ENCODE results near the gene LDLRAD4. TPM values are rescaled to one million over a fixed set of nuclear protein-coding genes. Genes with fewer than 3 reads are reported as not detected.

LDLRAD4 gene
- total RNA-seq, 2 donors from 2014 or later: 33.1 to 41.2 TPM

DNA sequence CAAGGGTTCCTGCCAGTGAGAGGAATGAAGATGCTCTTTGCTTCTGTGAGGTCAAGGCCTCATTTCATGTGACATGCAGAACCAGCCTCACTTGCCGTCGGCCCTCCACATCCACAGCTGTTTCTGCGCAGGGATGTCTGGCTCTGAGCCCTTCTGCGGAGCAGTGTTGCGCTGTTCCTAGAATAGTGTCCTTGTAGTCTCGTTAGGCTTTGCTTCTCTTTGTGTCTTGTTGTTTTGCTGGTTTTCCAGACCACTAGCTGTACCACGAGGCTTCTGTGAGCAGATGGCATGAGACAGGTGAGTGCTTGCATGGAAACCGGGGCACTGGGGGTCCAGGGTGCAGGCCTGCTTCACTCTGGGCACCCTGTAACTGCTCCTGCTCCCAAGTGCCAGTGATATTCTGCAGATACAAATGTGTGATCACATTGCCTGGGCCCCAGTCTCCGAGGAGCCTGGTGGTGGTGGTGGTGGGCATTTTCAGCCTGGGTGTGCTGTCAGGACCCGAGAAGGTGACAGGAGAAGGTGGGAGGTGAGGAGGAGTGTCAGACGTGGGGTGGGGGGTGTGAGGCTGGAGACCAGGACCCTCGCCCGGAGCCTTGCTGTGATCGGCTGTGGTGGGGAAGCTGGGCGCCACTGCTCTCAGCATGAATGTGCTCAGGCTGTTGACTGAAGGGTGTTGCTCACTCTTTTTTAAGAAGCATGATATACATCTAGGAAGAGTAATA, 34.3 kb downstream of the LDLRAD4 start:
- H3K4me1 ChIP-seq: peaks cover 0 to 20% of the 10 kb centered on the region in 2 donors
- no peaks in the 10 kb centered on the region for H3K36me3 ChIP-seq
- DNase-seq (ENCODE audit: low spot score): no peak
- H3K27ac ChIP-seq: no peak overlapping the region
- no peak overlapping the region for H3K4me3 ChIP-seq
- TF ChIP-seq, protein P1, sequence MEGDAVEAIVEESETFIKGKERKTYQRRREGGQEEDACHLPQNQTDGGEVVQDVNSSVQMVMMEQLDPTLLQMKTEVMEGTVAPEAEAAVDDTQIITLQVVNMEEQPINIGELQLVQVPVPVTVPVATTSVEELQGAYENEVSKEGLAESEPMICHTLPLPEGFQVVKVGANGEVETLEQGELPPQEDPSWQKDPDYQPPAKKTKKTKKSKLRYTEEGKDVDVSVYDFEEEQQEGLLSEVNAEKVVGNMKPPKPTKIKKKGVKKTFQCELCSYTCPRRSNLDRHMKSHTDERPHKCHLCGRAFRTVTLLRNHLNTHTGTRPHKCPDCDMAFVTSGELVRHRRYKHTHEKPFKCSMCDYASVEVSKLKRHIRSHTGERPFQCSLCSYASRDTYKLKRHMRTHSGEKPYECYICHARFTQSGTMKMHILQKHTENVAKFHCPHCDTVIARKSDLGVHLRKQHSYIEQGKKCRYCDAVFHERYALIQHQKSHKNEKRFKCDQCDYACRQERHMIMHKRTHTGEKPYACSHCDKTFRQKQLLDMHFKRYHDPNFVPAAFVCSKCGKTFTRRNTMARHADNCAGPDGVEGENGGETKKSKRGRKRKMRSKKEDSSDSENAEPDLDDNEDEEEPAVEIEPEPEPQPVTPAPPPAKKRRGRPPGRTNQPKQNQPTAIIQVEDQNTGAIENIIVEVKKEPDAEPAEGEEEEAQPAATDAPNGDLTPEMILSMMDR (IDR thresholded peaks at IDR 0.05): no peak
- H3K27me3 ChIP-seq: no peaks in the 10 kb centered on the region
- H3K9me3 ChIP-seq: no peaks in the 10 kb centered on the region

DNA sequence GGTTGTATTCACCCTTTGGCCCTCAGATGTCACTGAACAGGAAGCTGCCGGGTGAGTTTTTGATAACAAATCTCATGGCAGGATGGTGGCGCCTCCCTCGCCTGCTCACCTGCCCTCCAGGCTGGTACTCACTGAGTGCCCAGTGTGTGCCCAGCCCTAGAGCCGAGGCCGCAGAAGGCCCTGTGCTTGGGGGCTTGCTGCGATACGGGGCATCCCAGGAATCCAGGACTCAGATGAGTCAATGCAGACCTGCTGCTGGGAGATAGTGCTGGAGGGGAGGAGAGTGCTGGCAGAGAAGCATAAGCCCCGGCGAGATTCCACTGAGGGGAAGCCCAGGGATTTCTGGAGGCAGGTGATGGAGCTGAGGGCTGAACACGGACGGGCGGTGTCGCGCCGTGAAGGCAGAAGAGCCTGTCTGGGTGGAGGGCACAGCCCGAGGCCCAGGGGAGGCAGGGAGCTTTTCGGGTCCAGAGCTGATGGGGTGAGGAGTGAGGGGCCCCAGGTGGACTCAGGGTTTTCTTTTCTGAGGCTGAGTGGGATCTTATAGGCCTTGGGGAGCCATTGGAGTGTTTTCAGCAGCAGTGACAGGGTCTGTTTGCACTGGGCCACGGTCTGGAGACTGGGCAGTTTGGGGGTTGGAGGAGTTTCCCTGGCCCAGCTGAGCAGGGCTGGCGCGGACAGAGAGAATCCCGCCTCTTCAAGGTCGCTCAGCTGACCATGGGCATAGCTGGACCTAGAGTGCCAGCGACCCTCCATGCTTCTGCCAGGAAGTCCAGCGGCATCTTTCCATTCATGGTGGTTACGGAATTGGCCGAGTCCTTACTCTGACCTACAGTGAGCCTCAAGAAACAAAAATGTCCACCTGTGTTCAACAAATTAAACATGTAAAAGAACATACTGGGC, 35.5 kb downstream of the LDLRAD4 start:
- H3K36me3 ChIP-seq: no peaks in the 10 kb centered on the region
- DNase-seq (ENCODE audit: low spot score): no peak

DNA sequence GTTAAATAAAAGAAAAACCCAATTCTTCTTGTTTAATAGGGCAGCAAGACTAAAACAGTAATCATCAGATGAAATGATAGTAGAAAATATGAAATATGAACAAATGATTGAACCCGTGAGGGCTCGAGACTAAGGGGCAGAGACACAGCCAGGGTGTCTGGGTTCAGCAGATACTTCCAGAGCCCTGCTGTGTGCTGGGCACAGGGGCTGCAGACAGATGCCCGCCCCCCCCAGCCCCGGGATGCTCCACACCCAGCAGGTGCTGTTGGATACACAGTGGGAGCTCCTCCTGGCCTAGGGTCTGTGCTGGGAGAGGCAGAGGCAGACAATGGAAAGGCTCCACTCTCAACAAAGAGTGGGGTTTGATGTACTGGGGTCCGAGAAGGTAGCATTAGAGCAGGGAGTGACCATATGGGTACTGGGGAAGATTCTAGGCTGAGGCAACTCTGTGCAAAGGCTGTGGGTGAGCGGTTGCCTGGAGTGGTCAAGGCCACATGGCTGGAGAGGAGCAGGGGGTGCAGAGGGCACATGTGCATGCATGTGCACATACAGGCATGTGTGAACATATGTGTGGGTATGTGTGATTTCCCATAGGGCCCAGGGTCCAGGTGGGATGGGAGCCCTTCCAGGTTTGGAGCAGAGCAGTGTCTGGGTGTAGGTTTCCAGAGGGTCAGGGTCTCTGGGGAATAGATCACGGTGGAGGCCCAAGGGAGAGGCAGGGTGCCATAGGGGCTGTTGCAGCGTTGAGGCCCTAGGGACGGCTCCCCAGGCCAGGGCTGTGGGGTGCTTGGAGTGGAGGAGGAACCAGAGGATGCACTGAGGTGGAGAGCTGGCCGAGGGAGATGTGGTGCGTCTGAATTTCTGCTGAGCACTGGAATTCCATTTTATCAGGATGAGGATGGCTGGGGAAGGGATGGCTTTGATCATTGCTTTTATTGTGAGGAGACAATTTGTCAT, 36.7 kb downstream of the LDLRAD4 start:
- TF ChIP-seq, protein P1 (IDR thresholded peaks at IDR 0.05): no peak
- DNase-seq (ENCODE audit: low spot score): no peak
- Histone ChIP-seq H3K36me3 (no peaks in the 10 kb centered on the region), H3K4me3 (no peak overlapping the region), H3K4me1 (peaks cover 0 to 38% of the 10 kb centered on the region in 2 donors), H3K9me3 (no peaks in the 10 kb centered on the region), H3K27ac (no peak overlapping the region), H3K27me3 (no peaks in the 10 kb centered on the region)

More for the DNA sequence above, 35.5 kb downstream of the LDLRAD4 start:
- Histone ChIP-seq H3K27ac (no peak overlapping the region), H3K4me1 (peaks cover 0 to 26% of the 10 kb centered on the region in 2 donors), H3K27me3 (no peaks in the 10 kb centered on the region), H3K4me3 (no peak overlapping the region), H3K9me3 (no peaks in the 10 kb centered on the region)
- TF ChIP-seq, protein P1 (IDR thresholded peaks at IDR 0.05): no peak

DNA sequence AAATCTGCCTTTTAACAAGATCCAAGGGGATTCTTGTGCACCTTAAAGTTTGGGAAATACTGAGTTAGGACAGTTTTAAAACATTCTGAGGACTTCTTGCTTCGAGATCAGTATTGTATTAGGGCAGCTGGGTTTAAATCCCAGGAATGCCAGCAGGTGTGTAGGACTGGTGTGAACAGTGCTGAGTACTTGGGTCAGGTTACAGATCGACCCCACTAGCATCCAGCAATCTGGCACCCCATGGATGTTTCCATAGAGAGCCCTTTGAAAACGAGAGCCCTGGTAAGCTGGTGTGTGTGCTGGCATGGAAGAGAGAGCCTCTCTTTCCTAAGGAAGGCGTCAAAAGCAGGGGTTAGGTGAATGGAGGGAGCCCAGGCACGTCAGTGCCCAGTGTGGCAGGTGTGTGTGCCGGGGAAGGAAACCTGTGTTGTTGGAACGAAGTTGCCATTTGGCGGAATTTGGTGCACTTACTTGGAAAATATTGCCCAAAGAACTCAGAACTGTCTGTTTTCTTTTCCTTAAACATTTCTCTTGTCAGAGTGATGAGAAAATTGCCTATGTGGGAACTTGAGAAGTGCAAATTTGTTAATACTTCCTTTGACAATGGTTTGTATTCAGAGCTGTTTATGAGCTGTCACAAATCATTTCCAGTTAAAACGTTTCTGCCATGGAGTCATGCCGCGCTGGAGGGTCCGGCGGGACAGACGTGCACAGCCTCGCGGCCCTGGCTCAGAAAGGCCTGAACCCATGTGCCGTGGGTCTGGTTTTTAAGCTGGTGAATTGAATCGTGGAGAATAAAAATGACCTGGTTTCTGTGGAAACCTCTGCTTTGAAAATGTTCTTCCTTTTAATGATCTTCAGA, 38.1 kb downstream of the LDLRAD4 start:
- DNase-seq (ENCODE audit: low spot score): no peak
- no peak overlapping the region for H3K4me3 ChIP-seq
- H3K9me3 ChIP-seq: no peaks in the 10 kb centered on the region
- no peaks in the 10 kb centered on the region for H3K36me3 ChIP-seq
- TF ChIP-seq, protein P1 (IDR thresholded peaks at IDR 0.05): no peak
- no peak overlapping the region for H3K27ac ChIP-seq
- H3K27me3 ChIP-seq: no peaks in the 10 kb centered on the region
- peaks cover 0 to 53% of the 10 kb centered on the region in 2 donors for H3K4me1 ChIP-seq
